HCT116 (cell line): ENCODE measurements around the gene IQCF2. TPM values are rescaled to one million over a fixed set of nuclear protein-coding genes. Genes with fewer than 3 reads are reported as not detected.

Experiments
- ATAC-seq: fragments of 200-7000 bp; cut with Tn5 transposase; 2 replicates; pipeline ENCODE4 v1.9.1; 2020; ENCODE audit warnings: mild to moderate bottlenecking, moderate library complexity
- BruUV-seq: library from RNA; stranded (reverse); fragments of 400-500 nt; replicated peaks from 2 replicates; lab custom pipeline; 2021; lab: Mats Ljungman, UMichigan
- CTCF ChIA-PET: fragments of 300-600 bp; sonication (Branson Sonifier 250); formaldehyde crosslinking; loops from one replicate; lab custom pipeline; 2021; ENCODE audit warnings: antibody characterized with exemption; lab: Charles Lee
- POLR2A ChIA-PET: fragments of 300-600, 350-600 bp; sonication (Branson Sonifier 250); formaldehyde crosslinking; loops from one replicate; lab custom pipeline; 2021; ENCODE audit warnings: antibody characterized with exemption; lab: Charles Lee
- RAD21 ChIA-PET, 2 experiments: fragments of 300-600 bp; sonication (Branson Sonifier 250); formaldehyde crosslinking; loops; one replicate each; lab custom pipeline; 2023; ENCODE audit warnings: low total read pairs in 2 of 2; ENCODE audit not compliant: uncharacterized antibody in 2 of 2, unreplicated experiment in 2 of 2, low non-redundant PET in 1 of 2; lab: Charles Lee
- DNase-seq: peaks from one replicate; pipeline ENCODE4 v3.0.0-alpha.2; 2010; ENCODE audit warnings: low read depth, low spot score
- H2AFZ ChIP-seq: fragments of 200-600 bp; shearing (Covaris generic), sonication (generic); 2 replicates; pipeline ENCODE4 v1.6.1; 2017; ENCODE audit warnings: low read depth, mixed run types, mixed read lengths, antibody characterized with exemption, low read length; ENCODE audit not compliant: poor library complexity, severe bottlenecking
- H3K27ac ChIP-seq: 2 replicates; pipeline ENCODE4 v1.5.1; 2012; ENCODE audit warnings: low read depth, low read length
- H3K27me3 ChIP-seq: fragments of 200-600 bp; sonication (generic); 2 replicates; pipeline ENCODE4 v1.6.1; 2016; ENCODE audit warnings: mixed run types, low read length, mixed read lengths; ENCODE audit not compliant: insufficient read depth
- H3K36me3 ChIP-seq, 2 experiments: fragments of 200-500 bp in 1 of 2; fragments of 200-600 bp in 1 of 2; sonication (Bioruptor generic) in 1 of 2; sonication (generic) in 1 of 2; 2 replicates each; pipeline versions ENCODE4 v1.5.1 to v1.6.1; 2014 to 2016; ENCODE audit warnings: low read length in 2 of 2, inconsistent platforms in 1 of 2, mixed read lengths in 1 of 2, mixed run types in 1 of 2; ENCODE audit not compliant: insufficient read depth in 2 of 2, control insufficient read depth in 1 of 2
- H3K4me1 ChIP-seq, 2 experiments: fragments of 200-600 bp in 1 of 2; sonication (generic) in 1 of 2; 2 replicates each; pipeline versions ENCODE4 v1.5.1 to v1.6.1; 2012 to 2017; ENCODE audit warnings: low read length in 2 of 2, inconsistent platforms in 1 of 2, mild to moderate bottlenecking in 1 of 2, mixed read lengths in 1 of 2, mixed run types in 1 of 2, moderate library complexity in 1 of 2; ENCODE audit not compliant: insufficient read depth in 2 of 2, control insufficient read depth in 1 of 2
- H3K4me2 ChIP-seq: fragments of 200-600 bp; sonication (generic); 2 replicates; pipeline ENCODE4 v1.6.1; 2017; ENCODE audit warnings: mixed run types, low read length, mixed read lengths
- H3K4me3 ChIP-seq, 2 experiments: fragments of 200-600 bp in 1 of 2; sonication (generic) in 1 of 2; replicated peaks in 1 of 2; 2 replicates each; pipeline ENCODE4 v1.5.1; 2011 to 2016; ENCODE audit warnings: low read length in 2 of 2, control low read depth in 1 of 2, low read depth in 1 of 2, mild to moderate bottlenecking in 1 of 2, mixed read lengths in 1 of 2, mixed run types in 1 of 2
- H3K79me2 ChIP-seq: fragments of 200-600 bp; sonication (generic); 2 replicates; pipeline ENCODE4 v1.6.1; 2017; ENCODE audit warnings: mild to moderate bottlenecking, mixed run types, low read length, moderate library complexity, mixed read lengths; ENCODE audit not compliant: insufficient read depth
- H3K9ac ChIP-seq: fragments of 200-600 bp; sonication (generic); 2 replicates; pipeline ENCODE4 v1.6.1; 2016; ENCODE audit warnings: low read length, mixed read lengths
- H3K9me2 ChIP-seq: fragments of 200-600 bp; sonication (generic), shearing (Covaris generic); 2 replicates; pipeline ENCODE4 v1.6.1; 2017; ENCODE audit warnings: mixed run types, mild to moderate bottlenecking, moderate library complexity; ENCODE audit not compliant: insufficient read depth
- H3K9me3 ChIP-seq, 2 experiments: fragments of 200-500 bp in 1 of 2; fragments of 200-600 bp in 1 of 2; sonication (Bioruptor generic) in 1 of 2; sonication (generic) in 1 of 2; 2 replicates each; pipeline ENCODE4 v1.6.1; 2014 to 2017; ENCODE audit warnings: low read length in 2 of 2, mixed read lengths in 2 of 2, inconsistent platforms in 1 of 2, low read depth in 1 of 2, mild to moderate bottlenecking in 1 of 2, mixed run types in 1 of 2, moderate library complexity in 1 of 2; ENCODE audit not compliant: control insufficient read depth in 1 of 2, insufficient read depth in 1 of 2
- H4K20me1 ChIP-seq: fragments of 200-600 bp; sonication (generic), shearing (Covaris generic); 2 replicates; pipeline ENCODE4 v1.6.1; 2017; ENCODE audit warnings: mixed run types, mild to moderate bottlenecking, moderate library complexity; ENCODE audit not compliant: insufficient read depth
- CBX3 ChIP-seq: IDR thresholded peaks from 2 replicates; pipeline ENCODE4 v1.6.1; 2012; ENCODE audit warnings: low read depth
- CEBPB ChIP-seq: IDR thresholded peaks from 2 replicates; pipeline ENCODE4 v1.6.1; 2012; ENCODE audit warnings: low read depth
- ELF1 ChIP-seq: IDR thresholded peaks from 2 replicates; pipeline ENCODE4 v1.6.1; 2012; ENCODE audit warnings: low read depth, borderline replicate concordance
- FOSL1 ChIP-seq: IDR thresholded peaks from 2 replicates; pipeline ENCODE4 v1.6.1; 2012; ENCODE audit warnings: low read depth
- JUND ChIP-seq: IDR thresholded peaks from 2 replicates; pipeline ENCODE4 v1.6.1; 2012
- RAD21 ChIP-seq: IDR thresholded peaks from 2 replicates; pipeline ENCODE4 v1.6.1; 2012; ENCODE audit warnings: low read depth, mild to moderate bottlenecking
- SIN3A ChIP-seq: IDR thresholded peaks from 2 replicates; pipeline ENCODE4 v1.6.1; 2012; ENCODE audit warnings: low read depth
- SP1 ChIP-seq: IDR thresholded peaks from 2 replicates; pipeline ENCODE4 v1.6.1; 2012; ENCODE audit warnings: low read depth
- SRF ChIP-seq: IDR thresholded peaks from 2 replicates; pipeline ENCODE4 v1.6.1; 2012; ENCODE audit warnings: low read depth
- TCF7L2 ChIP-seq: IDR thresholded peaks from 2 replicates; pipeline ENCODE4 v1.7.0; 2011; ENCODE audit warnings: borderline replicate concordance, inconsistent platforms; ENCODE audit not compliant: insufficient read depth, insufficient read length; ENCODE audit errors: extremely low read depth
- ZNF274 ChIP-seq: fragments of 200-500 bp; sonication (Bioruptor generic); IDR thresholded peaks from 2 replicates; pipeline ENCODE4 v1.6.1; 2014; ENCODE audit warnings: mild to moderate bottlenecking, low read depth, low read length, inconsistent platforms
- intact Hi-C: fragments of 100-400 bp; cut with micrococcal nuclease; formaldehyde crosslinking; loops from 2 replicates; pipeline ENCODE4 v1.10.0; 2022
- total RNA-seq: library from RNA; stranded (reverse); gene quantifications from one replicate; pipeline ENCODE4 v1.2.1, GENCODE V29; 2021; ENCODE audit not compliant: unreplicated experiment
- TF ChIP-seq, protein P1 (sequence below), 3 experiments: fragments of 200-600 bp in 1 of 3; sonication (generic) in 1 of 3; IDR thresholded peaks in 2 of 3; conservative IDR thresholded peaks in 1 of 3; 2 replicates each; pipeline ENCODE4 v1.5.1; 2012 to 2017; ENCODE audit warnings: low read depth in 2 of 3, low read length in 2 of 3, antibody characterized with exemption in 1 of 3, borderline replicate concordance in 1 of 3, control low read depth in 1 of 3, mild to moderate bottlenecking in 1 of 3, mixed read lengths in 1 of 3, mixed run types in 1 of 3, moderate library complexity in 1 of 3; ENCODE audit not compliant: insufficient read depth in 1 of 3
- TF ChIP-seq, protein P2 (sequence below): IDR thresholded peaks from 2 replicates; pipeline ENCODE4 v1.6.1; 2012; ENCODE audit warnings: low read depth

Gene IQCF2
- total RNA-seq, 1 experiment from 2014 or later, result not detected

DNA sequence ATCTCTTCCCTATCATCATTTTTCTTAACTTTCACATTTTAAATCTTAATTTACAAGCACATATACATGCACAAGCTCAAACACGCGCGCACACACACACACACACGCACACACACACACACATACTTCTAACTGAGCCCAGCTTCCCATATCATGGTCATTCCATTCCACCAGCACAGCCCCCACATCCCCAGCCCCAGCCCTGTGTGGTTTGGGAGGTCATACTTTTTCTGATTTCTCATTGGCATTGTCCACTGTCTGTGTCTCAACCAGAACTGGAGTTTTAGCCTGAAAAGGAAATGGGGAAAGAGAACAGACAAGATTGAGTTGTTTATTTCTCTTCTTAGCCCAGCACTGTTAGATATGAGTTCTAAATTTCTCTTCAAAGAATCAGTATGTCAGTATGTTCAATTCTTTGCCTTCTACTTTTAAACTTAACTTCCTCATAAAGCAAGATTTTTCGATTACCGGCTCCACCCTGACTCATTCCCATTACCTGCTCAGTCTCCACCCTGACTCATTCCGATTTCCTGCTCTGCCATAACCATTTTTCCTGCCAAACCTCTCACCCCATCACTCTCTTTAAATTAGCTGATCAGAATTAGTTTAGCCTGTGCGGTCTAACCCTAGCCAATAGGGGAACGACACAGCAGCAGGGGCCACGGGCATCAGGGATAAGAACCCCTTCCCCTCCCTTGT lies 35.3 kb downstream of the IQCF2 start:
- Histone ChIP-seq H3K4me1 (peaks cover 5 to 34% of the 10 kb centered on the region in 2 experiments), H3K27ac (peak overlapping the region; percentile 30), H2AFZ (no peak overlapping the region), H3K79me2 (no peaks in the 10 kb centered on the region), H3K4me2 (peak overlapping the region; percentile 72), H3K27me3 (no peaks in the 10 kb centered on the region), H3K4me3 (peak overlapping the region; percentile 41 to 56), H3K9me2 (no peaks in the 10 kb centered on the region), H3K9ac (peak overlapping the region; percentile 61), H3K36me3 (no peaks in the 10 kb centered on the region), H4K20me1 (no peaks in the 10 kb centered on the region), H3K9me3 (no peaks in the 10 kb centered on the region)
- ChIA-PET POLR2A (interaction anchor here (1.2 to 1.5 kb wide), 3 partner anchors 9 to 86 kb away, joined by 3 to 4 read pairs (median 3); partner anchors contain the start of genes ACY1, PARP3 and RRP9), RAD21 (no interaction called here), CTCF (interaction anchor here (1.0 to 1.4 kb wide), 2 partner anchors 9 to 77 kb away, joined by 3 to 4 read pairs; no protein-coding TSS in a partner anchor)
- intact Hi-C loops, result no loop called here
- no peak for DNase-seq
- TF ChIP-seq CBX3, result peak; percentile 37; the same call in 1 of the 2 replicates
- TF ChIP-seq TCF7L2, result no peak
- no peak for TF ChIP-seq CEBPB
- no peak for TF ChIP-seq ZNF274
- TF ChIP-seq RAD21, result no peak
- TF ChIP-seq ELF1, result no peak
- peak; percentile 56 for TF ChIP-seq JUND
- TF ChIP-seq SP1, result peak; percentile 41; the same call in 1 of the 2 replicates
- TF ChIP-seq, protein P1, sequence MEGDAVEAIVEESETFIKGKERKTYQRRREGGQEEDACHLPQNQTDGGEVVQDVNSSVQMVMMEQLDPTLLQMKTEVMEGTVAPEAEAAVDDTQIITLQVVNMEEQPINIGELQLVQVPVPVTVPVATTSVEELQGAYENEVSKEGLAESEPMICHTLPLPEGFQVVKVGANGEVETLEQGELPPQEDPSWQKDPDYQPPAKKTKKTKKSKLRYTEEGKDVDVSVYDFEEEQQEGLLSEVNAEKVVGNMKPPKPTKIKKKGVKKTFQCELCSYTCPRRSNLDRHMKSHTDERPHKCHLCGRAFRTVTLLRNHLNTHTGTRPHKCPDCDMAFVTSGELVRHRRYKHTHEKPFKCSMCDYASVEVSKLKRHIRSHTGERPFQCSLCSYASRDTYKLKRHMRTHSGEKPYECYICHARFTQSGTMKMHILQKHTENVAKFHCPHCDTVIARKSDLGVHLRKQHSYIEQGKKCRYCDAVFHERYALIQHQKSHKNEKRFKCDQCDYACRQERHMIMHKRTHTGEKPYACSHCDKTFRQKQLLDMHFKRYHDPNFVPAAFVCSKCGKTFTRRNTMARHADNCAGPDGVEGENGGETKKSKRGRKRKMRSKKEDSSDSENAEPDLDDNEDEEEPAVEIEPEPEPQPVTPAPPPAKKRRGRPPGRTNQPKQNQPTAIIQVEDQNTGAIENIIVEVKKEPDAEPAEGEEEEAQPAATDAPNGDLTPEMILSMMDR (IDR thresholded peaks at IDR 0.05 in 2 of 3, conservative IDR thresholded peaks at IDR 0.05 in 1 of 3; ENCODE audit: borderline replicate concordance in 1 of 3, insufficient read depth in 1 of 3, low read depth in 2 of 3, low read length in 2 of 3), result no peak
- TF ChIP-seq SRF, result peak; percentile 19; the same call in 1 of the 2 replicates
- TF ChIP-seq FOSL1, result peak; percentile 47; the same call in 1 of the 2 replicates
- TF ChIP-seq, protein P2, sequence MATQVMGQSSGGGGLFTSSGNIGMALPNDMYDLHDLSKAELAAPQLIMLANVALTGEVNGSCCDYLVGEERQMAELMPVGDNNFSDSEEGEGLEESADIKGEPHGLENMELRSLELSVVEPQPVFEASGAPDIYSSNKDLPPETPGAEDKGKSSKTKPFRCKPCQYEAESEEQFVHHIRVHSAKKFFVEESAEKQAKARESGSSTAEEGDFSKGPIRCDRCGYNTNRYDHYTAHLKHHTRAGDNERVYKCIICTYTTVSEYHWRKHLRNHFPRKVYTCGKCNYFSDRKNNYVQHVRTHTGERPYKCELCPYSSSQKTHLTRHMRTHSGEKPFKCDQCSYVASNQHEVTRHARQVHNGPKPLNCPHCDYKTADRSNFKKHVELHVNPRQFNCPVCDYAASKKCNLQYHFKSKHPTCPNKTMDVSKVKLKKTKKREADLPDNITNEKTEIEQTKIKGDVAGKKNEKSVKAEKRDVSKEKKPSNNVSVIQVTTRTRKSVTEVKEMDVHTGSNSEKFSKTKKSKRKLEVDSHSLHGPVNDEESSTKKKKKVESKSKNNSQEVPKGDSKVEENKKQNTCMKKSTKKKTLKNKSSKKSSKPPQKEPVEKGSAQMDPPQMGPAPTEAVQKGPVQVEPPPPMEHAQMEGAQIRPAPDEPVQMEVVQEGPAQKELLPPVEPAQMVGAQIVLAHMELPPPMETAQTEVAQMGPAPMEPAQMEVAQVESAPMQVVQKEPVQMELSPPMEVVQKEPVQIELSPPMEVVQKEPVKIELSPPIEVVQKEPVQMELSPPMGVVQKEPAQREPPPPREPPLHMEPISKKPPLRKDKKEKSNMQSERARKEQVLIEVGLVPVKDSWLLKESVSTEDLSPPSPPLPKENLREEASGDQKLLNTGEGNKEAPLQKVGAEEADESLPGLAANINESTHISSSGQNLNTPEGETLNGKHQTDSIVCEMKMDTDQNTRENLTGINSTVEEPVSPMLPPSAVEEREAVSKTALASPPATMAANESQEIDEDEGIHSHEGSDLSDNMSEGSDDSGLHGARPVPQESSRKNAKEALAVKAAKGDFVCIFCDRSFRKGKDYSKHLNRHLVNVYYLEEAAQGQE, result no peak
- peak; percentile 15; the same call in 1 of the 2 replicates for TF ChIP-seq SIN3A
- no TSS peak for BruUV-seq
- peak; percentile 56 for ATAC-seq
